Endothelial cell of umbilical vein (primary cell): ENCODE results near the gene AMOT. TPM values are rescaled to one million over a fixed set of nuclear protein-coding genes. Genes with fewer than 3 reads are reported as not detected.

ENCODE experiments used
- BruUV-seq: library from RNA; stranded (reverse); fragments of 400-500 nt; replicated peaks from 2 replicates; lab custom pipeline; 2021; lab: Mats Ljungman, UMichigan
- CTCF ChIA-PET: fragments of 300-600, 350-600 bp; sonication (Branson Sonifier 250); formaldehyde crosslinking; loops from one replicate; lab custom pipeline; 2021; ENCODE audit warnings: antibody characterized with exemption, inconsistent platforms; lab: Charles Lee
- POLR2A ChIA-PET: fragments of 300-600, 350-600 bp; sonication (Branson Sonifier 250); formaldehyde crosslinking; loops from one replicate; lab custom pipeline; 2021; ENCODE audit warnings: antibody characterized with exemption, inconsistent platforms; lab: Charles Lee
- DNase-seq: peaks from one replicate; pipeline ENCODE4 v3.0.0-alpha.2; 2011; ENCODE audit warnings: low read depth, low spot score
- FAIRE-seq: peaks from 2 replicates; lab custom pipeline; 2011; peaks lifted over from hg19 to GRCh38; lab: Jason Lieb, UNC
- H2AFZ ChIP-seq: 2 replicates; pipeline ENCODE4 v1.6.0; 2012; ENCODE audit warnings: low read depth, low read length, control low read depth, inconsistent platforms
- H3K27ac ChIP-seq: 2 replicates; pipeline ENCODE4 v1.5.1; 2011; ENCODE audit warnings: low read depth, mild to moderate bottlenecking, control low read depth, low read length, moderate library complexity; ENCODE audit not compliant: insufficient read depth
- H3K27me3 ChIP-seq, 2 experiments: 2 replicates each; pipeline versions ENCODE4 v1.6.0 to v1.6.1; 2011; ENCODE audit warnings: low read length in 2 of 2, mixed read lengths in 1 of 2; ENCODE audit not compliant: control insufficient read depth in 2 of 2, insufficient read depth in 2 of 2
- H3K36me3 ChIP-seq, 2 experiments: 2 replicates in 1 of 2; 3 replicates in 1 of 2; pipeline ENCODE4 v1.5.1; 2011; ENCODE audit warnings: low read length in 2 of 2, mild to moderate bottlenecking in 1 of 2, moderate library complexity in 1 of 2; ENCODE audit not compliant: control insufficient read depth in 2 of 2, insufficient read depth in 2 of 2; ENCODE audit errors: extremely low read depth in 1 of 2
- H3K4me1 ChIP-seq: 3 replicates; pipeline ENCODE4 v1.5.1; 2011; ENCODE audit warnings: mild to moderate bottlenecking, low read length; ENCODE audit not compliant: control insufficient read depth, insufficient read depth; ENCODE audit errors: extremely low read depth
- H3K4me2 ChIP-seq: 2 replicates; pipeline ENCODE4 v1.6.1; 2011; ENCODE audit warnings: low read length, control low read depth, mixed read lengths; ENCODE audit not compliant: insufficient read depth
- H3K4me3 ChIP-seq, 3 experiments: fragments of 200-600 bp in 1 of 3; sonication (generic), shearing (Covaris generic) in 1 of 3; replicated peaks in 1 of 3; 2 replicates each; pipeline ENCODE4 v1.5.1; 2011 to 2016; ENCODE audit warnings: control low read depth in 3 of 3, low read length in 3 of 3, mild to moderate bottlenecking in 2 of 3, inconsistent platforms in 1 of 3, low read depth in 1 of 3, moderate library complexity in 1 of 3; ENCODE audit not compliant: insufficient read depth in 1 of 3
- H3K79me2 ChIP-seq: 2 replicates; pipeline ENCODE4 v1.6.0; 2012; ENCODE audit warnings: low read length, inconsistent platforms; ENCODE audit not compliant: control insufficient read depth, insufficient read depth
- H3K9ac ChIP-seq: replicated peaks from 2 replicates; pipeline ENCODE3; 2011; ENCODE audit warnings: low read length, control low read depth; ENCODE audit not compliant: insufficient read depth; ENCODE audit errors: extremely low read depth
- H3K9me1 ChIP-seq: replicated peaks from 3 replicates; pipeline ENCODE4 v1.6.0; 2011; ENCODE audit warnings: mild to moderate bottlenecking, low read length; ENCODE audit not compliant: control insufficient read depth, insufficient read depth; ENCODE audit errors: extremely low read depth
- H3K9me3 ChIP-seq: replicated peaks from 2 replicates; pipeline ENCODE4 v1.5.1; 2012; ENCODE audit warnings: low read length, inconsistent platforms; ENCODE audit not compliant: control insufficient read depth, insufficient read depth
- H4K20me1 ChIP-seq: replicated peaks from 2 replicates; pipeline ENCODE3; 2011; ENCODE audit warnings: mild to moderate bottlenecking, low read length; ENCODE audit not compliant: control insufficient read depth, insufficient read depth; ENCODE audit errors: extremely low read depth
- EZH2 ChIP-seq: IDR thresholded peaks from 2 replicates; pipeline ENCODE4 v1.6.1; 2012; ENCODE audit warnings: borderline replicate concordance, low read depth, mild to moderate bottlenecking, moderate library complexity, low read length, inconsistent platforms; ENCODE audit not compliant: severe bottlenecking
- FOS ChIP-seq: IDR thresholded peaks from 2 replicates; pipeline ENCODE4 v1.6.1; 2011; ENCODE audit warnings: mild to moderate bottlenecking, low read length, moderate library complexity, borderline replicate concordance; ENCODE audit not compliant: insufficient read depth
- GATA2 ChIP-seq: IDR thresholded peaks from 2 replicates; pipeline ENCODE4 v1.7.0; 2011; ENCODE audit warnings: low read depth, mild to moderate bottlenecking, moderate library complexity, mixed read lengths, low read length; ENCODE audit not compliant: insufficient read length, insufficient read depth
- JUN ChIP-seq: IDR thresholded peaks from 2 replicates; pipeline ENCODE4 v1.6.1; 2011; ENCODE audit warnings: borderline replicate concordance, low read depth; ENCODE audit not compliant: insufficient read length, insufficient read depth
- MYC ChIP-seq: IDR thresholded peaks from one replicate; pipeline ENCODE4 v1.6.1; 2011; ENCODE audit warnings: mild to moderate bottlenecking, low read depth, low read length
- POLR2A ChIP-seq: IDR thresholded peaks from 2 replicates; pipeline ENCODE4 v1.6.1; 2012; ENCODE audit warnings: low read depth, mild to moderate bottlenecking, control low read depth, low read length
- POLR2AphosphoS5 ChIP-seq: IDR thresholded peaks from 2 replicates; pipeline ENCODE4 v1.6.1; 2012; ENCODE audit warnings: low read depth, mild to moderate bottlenecking, control low read depth, low read length, moderate library complexity; ENCODE audit not compliant: insufficient read depth
- dilution Hi-C: fragments of 300-500 bp; cut with MboI; formaldehyde crosslinking; loops from one replicate; pipeline ENCODE4 v1.15.0; 2019; ENCODE audit warnings: low sequenced_read_pairs; ENCODE audit not compliant: extremely low pct_ligation_motif_present
- intact Hi-C: fragments of 100-400 bp; cut with micrococcal nuclease; formaldehyde crosslinking; loops from one replicate; pipeline ENCODE4 v1.10.0; 2022
- polyA plus RNA-seq, 4 experiments: library from polyadenylated mRNA; depleted of rRNA in 3 of 4; stranded (reverse) in 3 of 4; unstranded in 1 of 4; fragments of >200 nt; gene quantifications; 2 replicates each; pipeline versions ENCODE4 v1.2.1 to v1.2.3, GENCODE V29; 2011 to 2012; ENCODE audit warnings: missing spikeins in 1 of 4
- total RNA-seq: library from RNA; stranded (reverse); gene quantifications from 2 replicates; pipeline ENCODE4 v1.2.3, GENCODE V29; 2021
- TF ChIP-seq, protein P1 (sequence below): IDR thresholded peaks from 2 replicates; pipeline ENCODE4 v1.6.1; 2011; ENCODE audit not compliant: insufficient read depth, insufficient read length
- TF ChIP-seq, protein P2 (sequence below), 2 donors: IDR thresholded peaks; 1 replicate in 1 of 2; 2 replicates in 1 of 2; pipeline ENCODE4 v1.5.1; 2011; ENCODE audit warnings: low read length in 2 of 2, mild to moderate bottlenecking in 2 of 2, moderate library complexity in 2 of 2, control low read depth in 1 of 2, inconsistent platforms in 1 of 2, low read depth in 1 of 2; ENCODE audit not compliant: insufficient read depth in 1 of 2; ENCODE audit errors: extremely low read depth in 1 of 2

Gene AMOT
- total and polyA plus RNA-seq, 2 donors (not counting 3 experiments of a cell fraction or from before 2014, with no cell fraction given): 0.68 to 3.5 TPM

DNA sequence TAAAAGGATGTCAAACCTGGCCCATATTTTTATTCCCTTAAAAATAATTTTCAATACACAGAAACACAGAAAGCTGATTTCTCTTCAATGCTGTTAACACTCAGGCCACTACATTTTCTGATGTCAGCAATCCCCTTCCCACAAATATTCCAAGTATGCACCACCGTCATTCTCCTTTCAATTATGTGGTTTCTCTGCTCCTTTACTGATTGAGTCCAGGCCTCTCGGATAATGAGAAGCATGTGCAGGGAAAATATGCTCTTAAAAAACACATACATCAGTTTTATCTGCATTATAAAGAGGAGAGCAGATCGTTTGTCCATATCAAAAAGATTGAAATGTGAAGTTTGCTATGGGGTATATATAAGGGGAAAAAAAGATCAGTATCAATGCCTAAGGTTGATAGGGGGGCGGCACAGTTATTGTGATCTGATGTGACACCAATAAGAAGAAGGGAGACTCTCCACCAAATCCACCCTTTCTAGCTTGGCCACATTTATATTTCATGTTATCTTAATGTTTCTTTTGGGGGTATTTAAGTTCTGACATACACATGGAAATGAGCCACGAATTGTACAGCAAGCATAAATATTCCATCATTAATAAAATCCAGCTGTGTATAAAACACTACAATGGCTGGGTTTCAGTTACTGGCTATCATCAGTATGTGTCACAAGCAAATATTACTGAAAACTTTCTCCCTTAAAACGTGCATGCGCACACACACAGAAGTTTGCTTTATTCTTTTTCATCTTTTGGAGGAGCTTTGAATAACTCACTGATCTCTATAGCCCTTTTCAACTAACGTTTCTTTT is 6.4 kb downstream of the AMOT start:
- Histone ChIP-seq H3K36me3 (no peaks in the 10 kb centered on the region), H3K27ac (no peak overlapping the region), H3K27me3 (no peaks in the 10 kb centered on the region), H3K4me2 (no peak overlapping the region), H4K20me1 (no peaks in the 10 kb centered on the region), H3K79me2 (no peaks in the 10 kb centered on the region), H3K9ac (no peak overlapping the region), H3K4me3 (no peak overlapping the region), H2AFZ (no peak overlapping the region), H3K9me3 (no peaks in the 10 kb centered on the region), H3K9me1 (no peaks in the 10 kb centered on the region), H3K4me1 (no peaks in the 10 kb centered on the region)
- ChIA-PET CTCF (no interaction called here), POLR2A (no interaction called here)
- BruUV-seq: no TSS peak
- FAIRE-seq (no peak), DNase-seq (no peak)
- TF ChIP-seq FOS (no peak), EZH2 (no peak), GATA2 (no peak), POLR2AphosphoS5 (no peak)
- TF ChIP-seq, protein P1, sequence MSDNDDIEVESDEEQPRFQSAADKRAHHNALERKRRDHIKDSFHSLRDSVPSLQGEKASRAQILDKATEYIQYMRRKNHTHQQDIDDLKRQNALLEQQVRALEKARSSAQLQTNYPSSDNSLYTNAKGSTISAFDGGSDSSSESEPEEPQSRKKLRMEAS: no peak
- dilution Hi-C loops: no loop called here
- intact Hi-C loops: no loop called here

- H3K4me1 ChIP-seq: no peaks in the 10 kb centered on the region
- CTCF ChIA-PET: no interaction called here
- no peaks in the 10 kb centered on the region for H4K20me1 ChIP-seq
- no peaks in the 10 kb centered on the region for H3K27me3 ChIP-seq
- DNase-seq (no peak), FAIRE-seq (no peak)
- H3K4me2 ChIP-seq: no peak overlapping the region
- H2AFZ ChIP-seq: no peak overlapping the region
- BruUV-seq: no TSS peak
- H3K36me3 ChIP-seq: no peaks in the 10 kb centered on the region
- H3K9me3 ChIP-seq: no peaks in the 10 kb centered on the region
- H3K9ac ChIP-seq: no peak overlapping the region
- H3K9me1 ChIP-seq: no peaks in the 10 kb centered on the region
- POLR2A ChIA-PET: no interaction called here
- H3K4me3 ChIP-seq: no peak overlapping the region
- H3K27ac ChIP-seq: no peak overlapping the region
- intact Hi-C loops: no loop called here
- no peaks in the 10 kb centered on the region for H3K79me2 ChIP-seq
- TF ChIP-seq POLR2A: no peak
- no peak for TF ChIP-seq EZH2
- TF ChIP-seq, protein P1: no peak
- TF ChIP-seq MYC: no peak
- no peak for TF ChIP-seq FOS
- no peak for TF ChIP-seq JUN
- no peak for TF ChIP-seq GATA2
- TF ChIP-seq, protein P2, sequence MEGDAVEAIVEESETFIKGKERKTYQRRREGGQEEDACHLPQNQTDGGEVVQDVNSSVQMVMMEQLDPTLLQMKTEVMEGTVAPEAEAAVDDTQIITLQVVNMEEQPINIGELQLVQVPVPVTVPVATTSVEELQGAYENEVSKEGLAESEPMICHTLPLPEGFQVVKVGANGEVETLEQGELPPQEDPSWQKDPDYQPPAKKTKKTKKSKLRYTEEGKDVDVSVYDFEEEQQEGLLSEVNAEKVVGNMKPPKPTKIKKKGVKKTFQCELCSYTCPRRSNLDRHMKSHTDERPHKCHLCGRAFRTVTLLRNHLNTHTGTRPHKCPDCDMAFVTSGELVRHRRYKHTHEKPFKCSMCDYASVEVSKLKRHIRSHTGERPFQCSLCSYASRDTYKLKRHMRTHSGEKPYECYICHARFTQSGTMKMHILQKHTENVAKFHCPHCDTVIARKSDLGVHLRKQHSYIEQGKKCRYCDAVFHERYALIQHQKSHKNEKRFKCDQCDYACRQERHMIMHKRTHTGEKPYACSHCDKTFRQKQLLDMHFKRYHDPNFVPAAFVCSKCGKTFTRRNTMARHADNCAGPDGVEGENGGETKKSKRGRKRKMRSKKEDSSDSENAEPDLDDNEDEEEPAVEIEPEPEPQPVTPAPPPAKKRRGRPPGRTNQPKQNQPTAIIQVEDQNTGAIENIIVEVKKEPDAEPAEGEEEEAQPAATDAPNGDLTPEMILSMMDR (IDR thresholded peaks at IDR 0.05; ENCODE audit: extremely low read depth in 1 of 2, insufficient read depth in 1 of 2, low read depth in 1 of 2, low read length in 2 of 2): no peak
- no peak for TF ChIP-seq POLR2AphosphoS5
- dilution Hi-C loops: no loop called here
These were observed 8.0 kb downstream of the AMOT start for GRCh38 chrX:112832481-112833095.
